Astrocyte (in vitro differentiated cells and primary cell): Measurements from ENCODE around the gene BAG5. TPM values are rescaled to one million over a fixed set of nuclear protein-coding genes. Genes with fewer than 3 reads are reported as not detected.

Experiments used
- DNase-seq: peaks from one replicate; pipeline ENCODE4 v3.0.0-alpha.2; 2010; ENCODE audit warnings: low read depth
- FAIRE-seq: peaks from 2 replicates; lab custom pipeline; 2011; peaks lifted over from hg19 to GRCh38; lab: Jason Lieb, UNC
- H2AFZ ChIP-seq: 2 replicates; pipeline ENCODE4 v1.6.0; 2012; ENCODE audit warnings: low read depth, low read length, inconsistent platforms
- H3K27ac ChIP-seq: 2 replicates; pipeline ENCODE4 v1.5.1; 2011; ENCODE audit warnings: low read depth, low read length, inconsistent platforms
- H3K27me3 ChIP-seq: 2 replicates; pipeline ENCODE4 v1.6.0; 2011; ENCODE audit warnings: low read length, inconsistent platforms; ENCODE audit not compliant: insufficient read depth
- H3K36me3 ChIP-seq: 2 replicates; pipeline ENCODE4 v1.5.1; 2011; ENCODE audit warnings: low read length, inconsistent platforms; ENCODE audit not compliant: insufficient read depth
- H3K4me1 ChIP-seq: 2 replicates; pipeline ENCODE4 v1.5.1; 2011; ENCODE audit warnings: low read length, inconsistent platforms; ENCODE audit not compliant: insufficient read depth
- H3K4me2 ChIP-seq: 2 replicates; pipeline ENCODE4 v1.6.0; 2012; ENCODE audit warnings: low read length, inconsistent platforms
- H3K4me3 ChIP-seq: 2 replicates; pipeline ENCODE4 v1.5.1; 2011; ENCODE audit warnings: low read depth, mild to moderate bottlenecking, low read length, inconsistent platforms; ENCODE audit not compliant: insufficient read depth
- H3K79me2 ChIP-seq: 2 replicates; pipeline ENCODE4 v1.6.0; 2012; ENCODE audit warnings: mild to moderate bottlenecking, low read length, inconsistent platforms; ENCODE audit not compliant: insufficient read depth
- H3K9ac ChIP-seq: 2 replicates; pipeline ENCODE4 v1.6.0; 2012; ENCODE audit warnings: mild to moderate bottlenecking, low read length, inconsistent platforms
- H3K9me3 ChIP-seq: 2 replicates; pipeline ENCODE4 v1.5.1; 2012; ENCODE audit warnings: low read depth, mild to moderate bottlenecking, low read length, inconsistent platforms; ENCODE audit not compliant: insufficient read depth
- H4K20me1 ChIP-seq: 2 replicates; pipeline ENCODE4 v1.6.0; 2012; ENCODE audit warnings: low read length, inconsistent platforms; ENCODE audit not compliant: insufficient read depth
- H3K27ac Mint-ChIP-seq: one replicate; pipeline ENCODE4 v1.8.0; 2021; ENCODE audit warnings: mild to moderate bottlenecking, mixed read lengths; ENCODE audit not compliant: unreplicated experiment
- H3K27me3 Mint-ChIP-seq: one replicate; pipeline ENCODE4 v1.8.0; 2021; ENCODE audit warnings: low read depth, mixed read lengths; ENCODE audit not compliant: unreplicated experiment
- H3K36me3 Mint-ChIP-seq: one replicate; pipeline ENCODE4 v1.8.0; 2021; ENCODE audit warnings: low read depth, mixed read lengths; ENCODE audit not compliant: unreplicated experiment
- H3K4me1 Mint-ChIP-seq: one replicate; pipeline ENCODE4 v1.8.0; 2021; ENCODE audit warnings: low read depth, mixed read lengths; ENCODE audit not compliant: unreplicated experiment
- H3K4me3 Mint-ChIP-seq: one replicate; pipeline ENCODE4 v1.8.0; 2021; ENCODE audit warnings: mild to moderate bottlenecking, moderate library complexity, mixed read lengths; ENCODE audit not compliant: unreplicated experiment
- H3K9me3 Mint-ChIP-seq: one replicate; pipeline ENCODE4 v1.8.0; 2021; ENCODE audit warnings: mild to moderate bottlenecking, mixed read lengths; ENCODE audit not compliant: unreplicated experiment
- EZH2 ChIP-seq: IDR thresholded peaks from 2 replicates; pipeline ENCODE4 v1.6.1; 2012; ENCODE audit warnings: mild to moderate bottlenecking, low read length, inconsistent platforms; ENCODE audit not compliant: insufficient read depth
- total RNA-seq: library from RNA; stranded (reverse); gene quantifications from 2 replicates; pipeline ENCODE4 v1.2.1, GENCODE V29; 2021
- TF ChIP-seq, protein P1 (sequence below): IDR thresholded peaks from 2 replicates; pipeline ENCODE4 v1.5.1; 2011; ENCODE audit warnings: low read depth, mild to moderate bottlenecking, inconsistent platforms, low read length, moderate library complexity; ENCODE audit not compliant: insufficient read depth

Gene BAG5
- total RNA-seq, 1 donor from 2014 or later: 35.2 TPM

GRCh38 chr14:103600503-103600902, 38.0 kb upstream of the BAG5 start:
- H3K9ac ChIP-seq: no peak overlapping the region
- peaks cover 15% of the 10 kb centered on the region for H3K4me1 ChIP-seq
- H3K79me2 ChIP-seq: no peaks in the 10 kb centered on the region
- Mint-ChIP-seq H3K9me3 (no peaks in the 10 kb centered on the region), H3K4me3 (no peak overlapping the region), H3K27me3 (no peaks in the 10 kb centered on the region), H3K36me3 (peaks cover 4% of the 10 kb centered on the region), H3K27ac (no peak overlapping the region), H3K4me1 (peaks cover 10% of the 10 kb centered on the region)
- no peaks in the 10 kb centered on the region for H3K36me3 ChIP-seq
- TF ChIP-seq EZH2: no peak
- TF ChIP-seq, protein P1, sequence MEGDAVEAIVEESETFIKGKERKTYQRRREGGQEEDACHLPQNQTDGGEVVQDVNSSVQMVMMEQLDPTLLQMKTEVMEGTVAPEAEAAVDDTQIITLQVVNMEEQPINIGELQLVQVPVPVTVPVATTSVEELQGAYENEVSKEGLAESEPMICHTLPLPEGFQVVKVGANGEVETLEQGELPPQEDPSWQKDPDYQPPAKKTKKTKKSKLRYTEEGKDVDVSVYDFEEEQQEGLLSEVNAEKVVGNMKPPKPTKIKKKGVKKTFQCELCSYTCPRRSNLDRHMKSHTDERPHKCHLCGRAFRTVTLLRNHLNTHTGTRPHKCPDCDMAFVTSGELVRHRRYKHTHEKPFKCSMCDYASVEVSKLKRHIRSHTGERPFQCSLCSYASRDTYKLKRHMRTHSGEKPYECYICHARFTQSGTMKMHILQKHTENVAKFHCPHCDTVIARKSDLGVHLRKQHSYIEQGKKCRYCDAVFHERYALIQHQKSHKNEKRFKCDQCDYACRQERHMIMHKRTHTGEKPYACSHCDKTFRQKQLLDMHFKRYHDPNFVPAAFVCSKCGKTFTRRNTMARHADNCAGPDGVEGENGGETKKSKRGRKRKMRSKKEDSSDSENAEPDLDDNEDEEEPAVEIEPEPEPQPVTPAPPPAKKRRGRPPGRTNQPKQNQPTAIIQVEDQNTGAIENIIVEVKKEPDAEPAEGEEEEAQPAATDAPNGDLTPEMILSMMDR: no peak
- H3K4me3 ChIP-seq: no peak overlapping the region
- FAIRE-seq (no peak), DNase-seq (no peak)
- H3K4me2 ChIP-seq: no peak overlapping the region
- no peaks in the 10 kb centered on the region for H3K27me3 ChIP-seq
- no peak overlapping the region for H3K27ac ChIP-seq
- H3K9me3 ChIP-seq: no peaks in the 10 kb centered on the region
- no peak overlapping the region for H2AFZ ChIP-seq
- peaks cover 8% of the 10 kb centered on the region for H4K20me1 ChIP-seq

GRCh38 chr14:103597623-103598377, 35.3 kb upstream of the BAG5 start:
- H3K9me3 ChIP-seq: no peaks in the 10 kb centered on the region
- H3K4me3 ChIP-seq: no peak overlapping the region
- no peak overlapping the region for H2AFZ ChIP-seq
- no peaks in the 10 kb centered on the region for H3K79me2 ChIP-seq
- no peaks in the 10 kb centered on the region for H3K36me3 ChIP-seq
- Mint-ChIP-seq H3K27me3 (no peaks in the 10 kb centered on the region), H3K36me3 (peaks cover 4% of the 10 kb centered on the region), H3K4me3 (peak overlapping the region; percentile 66), H3K27ac (peak overlapping the region; percentile 58), H3K4me1 (peaks cover 28% of the 10 kb centered on the region), H3K9me3 (no peaks in the 10 kb centered on the region)
- H3K27ac ChIP-seq: no peak overlapping the region
- peaks cover 8% of the 10 kb centered on the region for H4K20me1 ChIP-seq
- no peak for TF ChIP-seq EZH2
- TF ChIP-seq, protein P1: no peak
- H3K9ac ChIP-seq: no peak overlapping the region
- peaks cover 39% of the 10 kb centered on the region for H3K4me1 ChIP-seq
- H3K27me3 ChIP-seq: no peaks in the 10 kb centered on the region
- no peak for FAIRE-seq
- DNase-seq: peak; percentile 89
- peak overlapping the region; percentile 59 for H3K4me2 ChIP-seq

GRCh38 chr14:103594265-103594664, 31.8 kb upstream of the BAG5 start:
- H3K79me2 ChIP-seq: no peaks in the 10 kb centered on the region
- H4K20me1 ChIP-seq: peaks cover 8% of the 10 kb centered on the region
- H3K27ac Mint-ChIP-seq: peak overlapping the region; percentile 90
- H3K27me3 ChIP-seq: no peaks in the 10 kb centered on the region
- H3K4me3 Mint-ChIP-seq: peak overlapping the region; percentile 25
- H3K27ac ChIP-seq: peak overlapping the region; percentile 80
- H3K9me3 Mint-ChIP-seq: no peaks in the 10 kb centered on the region
- peaks cover 28% of the 10 kb centered on the region for H3K4me1 Mint-ChIP-seq
- FAIRE-seq (no peak), DNase-seq (peak; percentile 79)
- TF ChIP-seq EZH2: no peak
- TF ChIP-seq, protein P1: no peak
- H3K4me2 ChIP-seq: peak overlapping the region; percentile 79
- no peaks in the 10 kb centered on the region for H3K27me3 Mint-ChIP-seq
- peaks cover 43% of the 10 kb centered on the region for H3K4me1 ChIP-seq
- H2AFZ ChIP-seq: no peak overlapping the region
- no peaks in the 10 kb centered on the region for H3K9me3 ChIP-seq
- no peaks in the 10 kb centered on the region for H3K36me3 ChIP-seq
- H3K36me3 Mint-ChIP-seq: peaks cover 8% of the 10 kb centered on the region
- H3K9ac ChIP-seq: peak overlapping the region; percentile 69
- peak overlapping the region; percentile 3 for H3K4me3 ChIP-seq
